ENCODE measurements around the gene KRT78. TPM values are rescaled to one million over a fixed set of nuclear protein-coding genes. Genes with fewer than 3 reads are reported as not detected.

Gene KRT78
- total RNA-seq, 1 donor from 2014 or later: not detected

DNA sequence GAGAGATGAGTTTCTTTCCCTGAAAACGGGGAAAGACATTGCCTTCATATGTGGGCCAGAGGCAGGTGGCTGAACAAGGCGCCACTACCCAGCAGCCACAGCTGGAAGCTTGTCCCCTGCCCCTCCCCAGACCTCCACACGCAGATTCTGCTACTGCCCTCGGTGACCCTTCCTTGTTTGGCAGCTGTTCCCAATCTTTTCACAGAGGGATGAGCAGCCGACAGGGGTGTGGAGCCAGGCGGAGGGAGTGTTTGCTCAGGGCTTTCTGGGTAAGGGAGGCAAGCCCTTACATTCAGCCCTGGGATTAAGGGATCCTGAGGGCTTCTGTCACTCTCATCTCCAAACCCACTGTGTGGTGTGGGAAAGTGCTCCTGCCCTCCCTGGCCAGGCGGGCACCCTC, 30.4 kb downstream of the KRT78 start:
- DNase-seq: no peak
- ATAC-seq: no peak
- Histone ChIP-seq H3K4me3 (no peak overlapping the region), H3K9me3 (no peaks in the 10 kb centered on the region), H3K4me1 (peaks cover 20% of the 10 kb centered on the region), H3K27me3 (peaks cover 36% of the 10 kb centered on the region), H3K36me3 (no peaks in the 10 kb centered on the region), H3K27ac (no peak overlapping the region)
- intact Hi-C loops (cut with DNase I): no loop called here
- TF ChIP-seq, protein P1, sequence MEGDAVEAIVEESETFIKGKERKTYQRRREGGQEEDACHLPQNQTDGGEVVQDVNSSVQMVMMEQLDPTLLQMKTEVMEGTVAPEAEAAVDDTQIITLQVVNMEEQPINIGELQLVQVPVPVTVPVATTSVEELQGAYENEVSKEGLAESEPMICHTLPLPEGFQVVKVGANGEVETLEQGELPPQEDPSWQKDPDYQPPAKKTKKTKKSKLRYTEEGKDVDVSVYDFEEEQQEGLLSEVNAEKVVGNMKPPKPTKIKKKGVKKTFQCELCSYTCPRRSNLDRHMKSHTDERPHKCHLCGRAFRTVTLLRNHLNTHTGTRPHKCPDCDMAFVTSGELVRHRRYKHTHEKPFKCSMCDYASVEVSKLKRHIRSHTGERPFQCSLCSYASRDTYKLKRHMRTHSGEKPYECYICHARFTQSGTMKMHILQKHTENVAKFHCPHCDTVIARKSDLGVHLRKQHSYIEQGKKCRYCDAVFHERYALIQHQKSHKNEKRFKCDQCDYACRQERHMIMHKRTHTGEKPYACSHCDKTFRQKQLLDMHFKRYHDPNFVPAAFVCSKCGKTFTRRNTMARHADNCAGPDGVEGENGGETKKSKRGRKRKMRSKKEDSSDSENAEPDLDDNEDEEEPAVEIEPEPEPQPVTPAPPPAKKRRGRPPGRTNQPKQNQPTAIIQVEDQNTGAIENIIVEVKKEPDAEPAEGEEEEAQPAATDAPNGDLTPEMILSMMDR (IDR thresholded peaks at IDR 0.05): no peak

DNA sequence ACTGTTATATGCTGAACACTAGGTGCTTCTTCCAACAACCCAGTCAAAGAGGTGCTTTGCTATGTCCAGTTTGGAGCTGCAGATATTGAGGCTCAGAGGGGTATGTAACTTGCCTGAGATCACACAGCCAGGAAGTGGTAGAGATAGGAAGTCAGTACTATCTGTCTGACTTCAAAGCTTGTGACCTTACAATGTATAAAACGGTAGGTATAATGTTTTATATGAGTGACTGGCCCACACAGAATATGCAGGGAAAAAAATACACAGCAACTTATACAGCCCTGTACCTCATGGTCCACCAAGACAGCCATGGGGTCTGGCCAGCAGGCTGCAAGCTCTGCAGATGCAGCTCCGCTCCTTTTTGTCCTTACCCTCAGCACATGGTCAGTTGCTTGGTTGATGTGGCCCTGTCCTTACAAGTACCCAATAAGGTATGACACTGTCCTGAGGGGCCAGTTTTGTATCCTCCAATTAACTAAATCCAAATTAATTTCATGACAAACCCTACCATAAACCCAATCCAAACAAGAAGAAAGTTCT, 31.0 kb downstream of the KRT78 start:
- H3K27me3 ChIP-seq: peaks cover 32% of the 10 kb centered on the region
- intact Hi-C loops (cut with DNase I): no loop called here
- H3K4me3 ChIP-seq: no peak overlapping the region
- no peaks in the 10 kb centered on the region for H3K36me3 ChIP-seq
- no peak for ATAC-seq
- TF ChIP-seq, protein P1 (IDR thresholded peaks at IDR 0.05): no peak
- no peak overlapping the region for H3K27ac ChIP-seq
- no peak for DNase-seq
- no peaks in the 10 kb centered on the region for H3K9me3 ChIP-seq
- peaks cover 20% of the 10 kb centered on the region for H3K4me1 ChIP-seq

DNA sequence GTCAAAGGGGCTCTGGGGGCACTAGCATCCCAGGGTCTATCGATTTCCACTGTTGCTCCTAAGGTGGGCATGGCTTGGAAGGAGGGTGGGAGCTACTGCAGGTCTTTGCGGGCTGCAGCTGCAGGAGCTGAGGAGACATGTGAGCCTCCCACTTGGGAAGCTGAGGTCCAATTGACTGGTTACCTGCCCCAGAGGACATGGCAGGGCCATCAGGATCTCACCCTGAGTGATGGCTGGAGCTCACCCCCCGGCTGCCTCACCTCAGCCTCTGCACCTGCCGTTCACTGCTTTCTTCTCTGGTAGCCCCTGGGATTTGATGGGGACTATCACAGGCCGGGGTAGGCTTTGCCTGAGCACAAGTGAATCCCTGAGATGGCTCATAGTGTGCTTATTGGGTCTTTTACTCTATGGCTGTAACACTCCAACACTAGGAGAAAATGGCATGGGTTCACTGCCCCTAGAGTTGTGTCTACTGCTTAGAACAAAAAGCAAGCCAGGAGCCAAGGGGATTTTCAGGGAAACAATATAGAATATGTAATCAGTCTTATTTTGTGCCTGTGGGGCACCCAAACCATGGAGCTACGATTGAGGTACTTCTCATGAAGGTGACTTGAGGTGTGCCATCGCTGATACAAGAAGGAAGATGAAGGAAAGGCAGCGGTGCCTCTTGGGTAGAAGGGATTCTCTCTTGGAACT, 31.6 kb downstream of the KRT78 start:
- Histone ChIP-seq H3K27me3 (peaks cover 32% of the 10 kb centered on the region), H3K4me3 (no peak overlapping the region), H3K4me1 (peaks cover 16% of the 10 kb centered on the region), H3K9me3 (no peaks in the 10 kb centered on the region), H3K27ac (no peak overlapping the region), H3K36me3 (no peaks in the 10 kb centered on the region)
- TF ChIP-seq, protein P1 (IDR thresholded peaks at IDR 0.05): no peak
- DNase-seq (no peak), ATAC-seq (no peak)
- intact Hi-C loops (cut with DNase I): no loop called here

DNA sequence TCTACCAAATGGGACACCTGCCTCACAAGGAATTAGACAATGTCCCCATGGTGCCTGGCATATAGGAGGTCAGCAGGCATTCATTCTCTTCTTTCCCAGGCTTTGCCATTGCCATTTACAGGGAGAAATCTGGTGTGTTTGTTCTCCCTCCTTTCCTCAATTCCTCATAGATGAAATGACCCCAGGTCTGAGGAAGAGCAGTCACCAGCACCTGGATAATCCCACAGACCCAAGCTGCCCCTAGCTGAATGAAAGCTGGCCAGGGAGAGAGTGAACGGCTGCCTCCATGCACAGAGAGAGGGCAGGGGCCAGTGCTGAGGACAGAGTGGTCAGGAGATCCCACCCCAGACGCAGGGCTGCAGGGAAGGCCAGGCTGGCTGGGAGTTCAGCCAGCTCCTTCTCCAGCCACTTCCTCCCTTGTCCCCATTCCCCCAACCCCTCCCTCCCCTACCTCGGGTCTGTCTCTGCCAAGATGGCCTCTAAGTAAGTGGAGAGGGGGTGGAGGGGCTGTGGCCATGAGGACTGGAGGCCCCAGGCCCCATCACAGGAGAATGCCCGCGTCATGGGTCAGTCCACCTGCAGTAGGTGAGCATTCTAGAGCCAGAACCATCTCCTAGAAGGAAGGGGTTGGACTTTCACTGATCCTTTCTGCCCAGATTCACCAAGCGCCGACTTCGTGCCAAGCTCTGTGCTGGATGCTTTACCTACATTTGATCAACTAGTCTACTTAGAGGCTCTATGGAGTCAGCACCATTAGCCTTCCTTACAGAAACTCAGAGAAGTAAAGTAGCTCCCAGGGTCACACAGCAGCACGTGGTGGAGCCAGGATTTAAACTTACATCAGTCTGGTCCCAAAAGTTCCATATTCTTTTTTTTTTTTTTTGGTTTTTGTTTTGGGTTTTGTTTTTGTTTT, 32.9 kb downstream of the KRT78 start:
- ATAC-seq (no peak), DNase-seq (peak; percentile 30)
- intact Hi-C loops (cut with DNase I): no loop called here
- H3K27ac ChIP-seq: no peak overlapping the region
- no peak overlapping the region for H3K4me3 ChIP-seq
- no peaks in the 10 kb centered on the region for H3K9me3 ChIP-seq
- TF ChIP-seq, protein P1 (IDR thresholded peaks at IDR 0.05): no peak
- no peaks in the 10 kb centered on the region for H3K36me3 ChIP-seq
- H3K4me1 ChIP-seq: peaks cover 15% of the 10 kb centered on the region
- H3K27me3 ChIP-seq: peaks cover 32% of the 10 kb centered on the region

DNA sequence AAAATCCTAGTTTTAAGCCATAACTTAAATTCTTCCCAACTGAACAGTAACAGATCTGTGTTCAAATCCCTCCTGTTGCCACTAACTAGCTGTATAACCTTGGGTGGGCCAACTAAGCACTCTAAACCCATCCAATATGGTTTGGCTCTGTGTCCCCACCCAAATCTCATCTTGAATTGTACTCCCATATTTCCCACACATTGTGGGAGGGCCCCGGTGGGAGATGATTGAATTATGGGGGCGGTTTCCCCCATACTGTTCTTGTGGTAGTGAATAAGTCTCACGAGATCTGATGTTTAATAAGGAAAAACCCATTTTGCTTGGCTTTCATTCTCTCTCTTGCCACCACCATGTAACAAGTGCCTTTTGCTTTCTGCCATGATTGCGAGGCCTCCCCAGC, 33.6 kb downstream of the KRT78 start:
- Histone ChIP-seq H3K36me3 (no peaks in the 10 kb centered on the region), H3K9me3 (no peaks in the 10 kb centered on the region), H3K27me3 (peaks cover 32% of the 10 kb centered on the region), H3K27ac (no peak overlapping the region), H3K4me3 (no peak overlapping the region), H3K4me1 (peaks cover 15% of the 10 kb centered on the region)
- intact Hi-C loops (cut with DNase I): no loop called here
- no peak for DNase-seq
- TF ChIP-seq, protein P1 (IDR thresholded peaks at IDR 0.05): no peak
- no peak for ATAC-seq
